Measurements from ENCODE around the gene CLIC3.

- TF ChIP-seq CTCF (IDR thresholded peaks at IDR 0.05; ENCODE audit: low read length) (no peak), EZH2 (IDR thresholded peaks at IDR 0.05; ENCODE audit: borderline replicate concordance, low read length) (no peak)
These were observed 44.6 kb downstream of the CLIC3 start, which contains the start of gene LCN12 for GRCh38 chr9:136951541-136952320.
